GM10266 (cell line): ENCODE measurements around the gene ZNF70.

Source experiments
- DNase-seq: peaks from one replicate; pipeline ENCODE4 v3.0.0; 2012; ENCODE audit errors: extremely low spot score
- TF ChIP-seq, protein P1 (sequence below): IDR thresholded peaks from 2 replicates; pipeline ENCODE4 v1.5.1; 2012; ENCODE audit warnings: mild to moderate bottlenecking, low read depth; ENCODE audit not compliant: control insufficient read depth, insufficient read depth; ENCODE audit errors: missing control alignments

The ZNF70 gene

DNA sequence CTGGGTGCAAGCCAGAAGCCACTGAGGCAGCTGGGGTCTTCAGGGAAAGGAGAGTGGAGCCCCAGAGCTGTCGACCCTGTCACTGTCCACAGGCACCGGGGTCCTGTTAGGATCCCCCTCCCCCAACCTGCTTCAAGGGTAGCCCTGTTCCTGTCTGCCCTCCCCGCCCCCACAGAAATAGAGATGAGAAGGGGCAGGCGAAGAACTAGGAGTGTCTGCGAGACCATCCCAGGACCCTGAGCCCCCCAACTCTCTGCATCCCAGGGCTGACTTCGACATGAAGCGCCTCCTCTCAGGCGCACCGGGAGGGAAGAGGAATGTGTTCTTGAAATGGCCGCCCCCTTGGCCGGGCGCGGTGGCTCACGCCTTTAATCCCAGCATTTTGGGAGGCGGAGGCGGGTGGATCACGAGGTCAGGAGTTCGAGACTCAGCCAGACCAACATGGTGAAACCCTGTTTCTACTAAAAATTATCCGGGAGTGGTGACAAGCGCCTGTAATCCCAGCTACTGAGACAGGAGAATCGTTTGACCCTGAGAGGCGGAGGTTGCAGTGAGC is 607 bp upstream of the ZNF70 start:
- DNase-seq, result no peak
- TF ChIP-seq, protein P1, sequence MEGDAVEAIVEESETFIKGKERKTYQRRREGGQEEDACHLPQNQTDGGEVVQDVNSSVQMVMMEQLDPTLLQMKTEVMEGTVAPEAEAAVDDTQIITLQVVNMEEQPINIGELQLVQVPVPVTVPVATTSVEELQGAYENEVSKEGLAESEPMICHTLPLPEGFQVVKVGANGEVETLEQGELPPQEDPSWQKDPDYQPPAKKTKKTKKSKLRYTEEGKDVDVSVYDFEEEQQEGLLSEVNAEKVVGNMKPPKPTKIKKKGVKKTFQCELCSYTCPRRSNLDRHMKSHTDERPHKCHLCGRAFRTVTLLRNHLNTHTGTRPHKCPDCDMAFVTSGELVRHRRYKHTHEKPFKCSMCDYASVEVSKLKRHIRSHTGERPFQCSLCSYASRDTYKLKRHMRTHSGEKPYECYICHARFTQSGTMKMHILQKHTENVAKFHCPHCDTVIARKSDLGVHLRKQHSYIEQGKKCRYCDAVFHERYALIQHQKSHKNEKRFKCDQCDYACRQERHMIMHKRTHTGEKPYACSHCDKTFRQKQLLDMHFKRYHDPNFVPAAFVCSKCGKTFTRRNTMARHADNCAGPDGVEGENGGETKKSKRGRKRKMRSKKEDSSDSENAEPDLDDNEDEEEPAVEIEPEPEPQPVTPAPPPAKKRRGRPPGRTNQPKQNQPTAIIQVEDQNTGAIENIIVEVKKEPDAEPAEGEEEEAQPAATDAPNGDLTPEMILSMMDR, result no peak

DNA sequence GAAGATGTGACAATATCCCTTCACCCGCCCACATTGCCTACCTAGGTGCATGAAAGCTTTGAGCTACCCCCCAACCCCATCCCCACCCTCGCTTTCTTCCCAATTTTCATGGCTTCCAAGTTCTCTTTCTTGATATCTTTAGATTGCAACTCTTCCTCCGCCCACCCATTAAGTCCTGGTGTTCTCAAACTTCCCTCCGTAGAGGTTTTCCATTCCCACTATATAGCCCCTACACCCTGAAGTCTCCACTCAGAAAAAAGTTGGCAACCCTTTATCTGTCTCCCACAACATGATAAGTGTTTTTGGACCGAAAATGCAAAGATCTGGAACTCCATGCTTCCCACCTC is 572 bp downstream of the ZNF70 start:
- DNase-seq, result no peak
- TF ChIP-seq, protein P1, result no peak

DNA sequence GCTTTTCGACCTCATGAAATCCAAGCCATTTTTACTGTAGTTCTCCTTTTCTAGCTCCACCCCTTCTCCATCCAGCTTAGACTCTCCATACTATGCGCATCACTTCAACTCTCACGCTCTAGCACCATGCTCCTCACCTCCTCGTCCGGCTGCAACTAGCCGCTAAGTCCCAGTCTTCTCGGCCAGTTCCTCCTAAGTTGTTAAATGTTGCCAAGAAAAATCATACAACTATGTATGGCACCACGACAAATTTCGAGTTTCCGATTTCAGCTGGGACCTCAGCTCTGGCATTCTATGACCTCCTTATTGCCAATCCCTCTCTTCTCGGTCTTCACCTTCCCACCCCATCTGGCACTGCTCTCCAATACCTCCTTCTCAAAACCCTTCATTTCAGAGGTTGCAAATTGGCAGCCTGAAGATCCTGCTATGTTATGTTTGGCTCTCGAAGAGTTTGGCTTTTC is 1.0 kb downstream of the ZNF70 start:
- DNase-seq, result no peak
- TF ChIP-seq, protein P1, result no peak

DNA sequence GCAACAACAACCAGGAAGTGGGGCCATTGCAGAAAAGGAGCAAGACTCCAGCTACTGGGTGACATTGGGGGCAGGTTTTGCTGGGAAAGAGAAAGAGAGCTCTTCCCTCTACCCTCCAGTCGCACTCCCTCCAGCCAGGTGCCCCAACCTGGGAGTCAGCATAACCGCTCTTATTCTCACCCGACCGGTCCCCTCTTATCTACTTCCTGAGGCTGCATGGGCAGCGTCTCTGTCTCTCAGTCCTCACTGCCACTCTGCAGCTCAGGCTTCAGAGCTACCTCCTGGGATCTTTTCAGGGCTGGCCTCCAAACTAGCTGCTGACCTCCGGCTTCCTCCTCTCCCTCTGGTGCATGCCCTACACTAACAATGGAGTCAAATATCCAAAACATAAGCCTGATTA is 5.1 kb downstream of the ZNF70 start:
- TF ChIP-seq, protein P1, result no peak
- no peak for DNase-seq

DNA sequence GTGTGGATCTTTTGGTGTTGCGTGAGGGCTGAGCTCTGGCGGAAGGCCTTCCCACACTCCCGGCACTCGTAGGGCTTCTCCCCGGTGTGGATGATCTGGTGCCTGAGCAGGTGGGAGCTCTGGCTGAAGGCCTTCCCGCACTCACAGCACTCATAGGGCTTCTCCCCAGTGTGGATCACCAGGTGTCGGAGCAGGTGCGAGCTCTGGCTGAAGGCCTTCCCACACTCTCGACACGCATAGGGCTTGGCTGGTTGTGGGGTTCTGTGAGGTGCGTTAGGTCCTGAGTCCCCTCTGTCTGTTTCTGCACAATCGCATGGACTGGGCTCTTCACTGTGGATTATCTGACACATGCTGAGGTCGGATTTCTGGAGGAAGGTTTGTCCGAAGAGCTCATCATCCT is 6.4 kb downstream of the ZNF70 start:
- TF ChIP-seq, protein P1, result no peak
- no peak for DNase-seq

DNA sequence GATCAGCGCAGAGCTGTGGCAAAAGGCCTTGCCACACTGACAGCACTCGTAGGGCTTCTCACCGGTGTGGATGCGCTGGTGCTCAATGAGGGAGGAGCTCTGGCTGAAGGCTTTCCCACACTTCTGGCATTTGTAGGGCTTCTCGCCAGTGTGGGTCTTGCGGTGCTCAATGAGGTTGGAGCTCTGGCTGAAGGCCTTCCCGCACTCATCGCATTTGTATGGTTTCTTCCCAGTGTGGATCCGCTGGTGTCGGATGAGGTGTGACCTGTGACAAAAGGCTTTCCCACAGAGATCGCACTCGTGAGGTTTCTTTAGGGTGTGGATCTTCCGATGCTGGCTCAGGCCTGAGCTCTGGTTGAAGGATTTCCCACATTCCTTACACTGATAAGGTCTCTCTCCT is 6.9 kb downstream of the ZNF70 start:
- TF ChIP-seq, protein P1, result no peak
- DNase-seq, result no peak

DNA sequence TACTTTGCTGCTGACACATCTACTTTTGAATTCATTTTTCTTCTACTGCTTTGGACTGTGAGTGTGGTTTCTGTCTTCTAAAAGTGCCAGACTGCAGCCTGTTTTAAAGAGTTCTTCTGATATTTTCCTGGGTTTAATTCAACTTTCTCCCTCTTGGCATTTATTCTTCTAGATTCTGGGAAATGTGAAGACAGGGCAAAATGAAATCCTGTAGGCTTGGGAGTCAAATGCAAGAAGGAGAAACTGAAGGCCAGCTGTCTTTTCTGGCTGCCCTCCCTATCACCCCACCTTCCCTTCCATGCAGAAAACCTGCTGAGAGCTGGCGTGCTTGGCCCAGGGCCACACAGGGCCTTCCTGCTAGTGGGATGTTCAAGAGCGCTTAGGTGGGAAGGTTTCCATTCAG is 7.6 kb downstream of the ZNF70 start:
- no peak for DNase-seq
- TF ChIP-seq, protein P1, result no peak
